HCT116 (cell line): ENCODE measurements around the gene PLD2. TPM values are rescaled to one million over a fixed set of nuclear protein-coding genes. Genes with fewer than 3 reads are reported as not detected.

Experiments used
- ATAC-seq: fragments of 200-7000 bp; cut with Tn5 transposase; 2 replicates; pipeline ENCODE4 v1.9.1; 2020; ENCODE audit warnings: mild to moderate bottlenecking, moderate library complexity
- BruUV-seq: library from RNA; stranded (reverse); fragments of 400-500 nt; replicated peaks from 2 replicates; lab custom pipeline; 2021; lab: Mats Ljungman, UMichigan
- CTCF ChIA-PET: fragments of 300-600 bp; sonication (Branson Sonifier 250); formaldehyde crosslinking; loops from one replicate; lab custom pipeline; 2021; ENCODE audit warnings: antibody characterized with exemption; lab: Charles Lee
- POLR2A ChIA-PET: fragments of 300-600, 350-600 bp; sonication (Branson Sonifier 250); formaldehyde crosslinking; loops from one replicate; lab custom pipeline; 2021; ENCODE audit warnings: antibody characterized with exemption; lab: Charles Lee
- RAD21 ChIA-PET, 2 experiments: fragments of 300-600 bp; sonication (Branson Sonifier 250); formaldehyde crosslinking; loops; one replicate each; lab custom pipeline; 2023; ENCODE audit warnings: low total read pairs in 2 of 2; ENCODE audit not compliant: uncharacterized antibody in 2 of 2, unreplicated experiment in 2 of 2, low non-redundant PET in 1 of 2; lab: Charles Lee
- DNase-seq: peaks from one replicate; pipeline ENCODE4 v3.0.0-alpha.2; 2010; ENCODE audit warnings: low read depth, low spot score
- H2AFZ ChIP-seq: fragments of 200-600 bp; shearing (Covaris generic), sonication (generic); 2 replicates; pipeline ENCODE4 v1.6.1; 2017; ENCODE audit warnings: low read depth, mixed run types, mixed read lengths, antibody characterized with exemption, low read length; ENCODE audit not compliant: poor library complexity, severe bottlenecking
- H3K27ac ChIP-seq: 2 replicates; pipeline ENCODE4 v1.5.1; 2012; ENCODE audit warnings: low read depth, low read length
- H3K27me3 ChIP-seq: fragments of 200-600 bp; sonication (generic); 2 replicates; pipeline ENCODE4 v1.6.1; 2016; ENCODE audit warnings: mixed run types, low read length, mixed read lengths; ENCODE audit not compliant: insufficient read depth
- H3K36me3 ChIP-seq, 2 experiments: fragments of 200-500 bp in 1 of 2; fragments of 200-600 bp in 1 of 2; sonication (Bioruptor generic) in 1 of 2; sonication (generic) in 1 of 2; 2 replicates each; pipeline versions ENCODE4 v1.5.1 to v1.6.1; 2014 to 2016; ENCODE audit warnings: low read length in 2 of 2, inconsistent platforms in 1 of 2, mixed read lengths in 1 of 2, mixed run types in 1 of 2; ENCODE audit not compliant: insufficient read depth in 2 of 2, control insufficient read depth in 1 of 2
- H3K4me1 ChIP-seq, 2 experiments: fragments of 200-600 bp in 1 of 2; sonication (generic) in 1 of 2; 2 replicates each; pipeline versions ENCODE4 v1.5.1 to v1.6.1; 2012 to 2017; ENCODE audit warnings: low read length in 2 of 2, inconsistent platforms in 1 of 2, mild to moderate bottlenecking in 1 of 2, mixed read lengths in 1 of 2, mixed run types in 1 of 2, moderate library complexity in 1 of 2; ENCODE audit not compliant: insufficient read depth in 2 of 2, control insufficient read depth in 1 of 2
- H3K4me2 ChIP-seq: fragments of 200-600 bp; sonication (generic); 2 replicates; pipeline ENCODE4 v1.6.1; 2017; ENCODE audit warnings: mixed run types, low read length, mixed read lengths
- H3K4me3 ChIP-seq, 2 experiments: fragments of 200-600 bp in 1 of 2; sonication (generic) in 1 of 2; replicated peaks in 1 of 2; 2 replicates each; pipeline ENCODE4 v1.5.1; 2011 to 2016; ENCODE audit warnings: low read length in 2 of 2, control low read depth in 1 of 2, low read depth in 1 of 2, mild to moderate bottlenecking in 1 of 2, mixed read lengths in 1 of 2, mixed run types in 1 of 2
- H3K79me2 ChIP-seq: fragments of 200-600 bp; sonication (generic); 2 replicates; pipeline ENCODE4 v1.6.1; 2017; ENCODE audit warnings: mild to moderate bottlenecking, mixed run types, low read length, moderate library complexity, mixed read lengths; ENCODE audit not compliant: insufficient read depth
- H3K9ac ChIP-seq: fragments of 200-600 bp; sonication (generic); 2 replicates; pipeline ENCODE4 v1.6.1; 2016; ENCODE audit warnings: low read length, mixed read lengths
- H3K9me2 ChIP-seq: fragments of 200-600 bp; sonication (generic), shearing (Covaris generic); 2 replicates; pipeline ENCODE4 v1.6.1; 2017; ENCODE audit warnings: mixed run types, mild to moderate bottlenecking, moderate library complexity; ENCODE audit not compliant: insufficient read depth
- H3K9me3 ChIP-seq, 2 experiments: fragments of 200-500 bp in 1 of 2; fragments of 200-600 bp in 1 of 2; sonication (Bioruptor generic) in 1 of 2; sonication (generic) in 1 of 2; 2 replicates each; pipeline ENCODE4 v1.6.1; 2014 to 2017; ENCODE audit warnings: low read length in 2 of 2, mixed read lengths in 2 of 2, inconsistent platforms in 1 of 2, low read depth in 1 of 2, mild to moderate bottlenecking in 1 of 2, mixed run types in 1 of 2, moderate library complexity in 1 of 2; ENCODE audit not compliant: control insufficient read depth in 1 of 2, insufficient read depth in 1 of 2
- H4K20me1 ChIP-seq: fragments of 200-600 bp; sonication (generic), shearing (Covaris generic); 2 replicates; pipeline ENCODE4 v1.6.1; 2017; ENCODE audit warnings: mixed run types, mild to moderate bottlenecking, moderate library complexity; ENCODE audit not compliant: insufficient read depth
- ATF3 ChIP-seq: IDR thresholded peaks from 2 replicates; pipeline ENCODE4 v1.6.1; 2012
- EZH2phosphoT487 ChIP-seq: fragments of 200-600 bp; IDR thresholded peaks from 2 replicates; pipeline ENCODE4 v1.6.1; 2018; ENCODE audit warnings: antibody characterized with exemption, borderline replicate concordance
- REST ChIP-seq: IDR thresholded peaks from 2 replicates; pipeline ENCODE4 v1.6.1; 2012; ENCODE audit warnings: low read depth
- intact Hi-C: fragments of 100-400 bp; cut with micrococcal nuclease; formaldehyde crosslinking; loops from 2 replicates; pipeline ENCODE4 v1.10.0; 2022
- total RNA-seq: library from RNA; stranded (reverse); gene quantifications from one replicate; pipeline ENCODE4 v1.2.1, GENCODE V29; 2021; ENCODE audit not compliant: unreplicated experiment

PLD2 gene
- total RNA-seq, 1 experiment from 2014 or later, result 47.7 TPM

DNA sequence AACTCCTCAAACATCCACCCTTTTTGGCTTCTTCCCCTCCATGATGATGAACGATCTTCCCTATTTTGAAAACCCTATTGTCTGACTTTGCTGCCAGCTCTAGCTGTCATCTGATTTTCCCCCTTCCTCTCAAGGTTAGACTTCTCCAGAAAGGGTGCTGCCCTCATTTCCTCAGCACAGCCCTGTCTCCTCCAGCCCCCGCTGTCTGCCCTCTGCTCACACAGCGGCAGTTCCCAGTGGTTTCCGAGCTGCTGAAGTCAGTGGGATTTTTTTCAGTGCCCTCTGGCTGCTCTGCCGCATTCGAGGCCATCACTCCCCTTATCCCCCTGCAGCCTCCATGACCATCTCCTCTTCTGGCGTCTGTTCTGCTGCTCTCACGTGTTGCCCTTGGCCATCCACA lies 65.8 kb downstream of the PLD2 start:
- TF ChIP-seq EZH2phosphoT487 (no peak), ATF3 (no peak), REST (no peak)
- H3K9ac ChIP-seq, result no peak overlapping the region
- no peaks in the 10 kb centered on the region for H3K9me3 ChIP-seq
- no peaks in the 10 kb centered on the region for H4K20me1 ChIP-seq
- POLR2A ChIA-PET, result no interaction called here
- H2AFZ ChIP-seq, result no peak overlapping the region
- RAD21 ChIA-PET, result no interaction called here
- no peak overlapping the region for H3K4me2 ChIP-seq
- CTCF ChIA-PET, result no interaction called here
- DNase-seq (no peak), ATAC-seq (no peak)
- H3K4me1 ChIP-seq, result no peaks in the 10 kb centered on the region
- intact Hi-C loops, result no loop called here
- peaks cover 14% of the 10 kb centered on the region for H3K79me2 ChIP-seq
- no TSS peak for BruUV-seq
- 0 out of 4 replicates have a peak, but pooled peaks cover 0 to 4% of the 10 kb centered on the region in 2 experiments for H3K36me3 ChIP-seq
- H3K4me3 ChIP-seq, result no peak overlapping the region
- no peak overlapping the region for H3K27ac ChIP-seq
- H3K9me2 ChIP-seq, result no peaks in the 10 kb centered on the region
- H3K27me3 ChIP-seq, result no peaks in the 10 kb centered on the region

Other genes with a start within 250 kb of the PLD2 start
- gene GGT6, start 246.6 kb upstream of the PLD2 start, total RNA-seq, result 0.10 TPM
- gene SMTNL2, start 222.6 kb upstream of the PLD2 start, total RNA-seq, result 2.3 TPM
- 0.57 TPM for gene ALOX15, start 165.5 kb upstream of the PLD2 start, total RNA-seq
- 93.4 TPM for gene PELP1, start 103.0 kb upstream of the PLD2 start, total RNA-seq
- gene ARRB2, start 96.5 kb upstream of the PLD2 start, total RNA-seq, result 70.8 TPM
- 13.7 TPM for gene MED11, start 75.7 kb upstream of the PLD2 start, total RNA-seq
- gene ZMYND15, start 67.3 kb upstream of the PLD2 start, total RNA-seq, result 2.8 TPM
- gene CXCL16, start 67.2 kb upstream of the PLD2 start, total RNA-seq, result 44.8 TPM
- not detected for gene TM4SF5, start 35.3 kb upstream of the PLD2 start, total RNA-seq
- gene VMO1, start 20.8 kb upstream of the PLD2 start, total RNA-seq, result 0.76 TPM
- gene GLTPD2, start 18.2 kb upstream of the PLD2 start, total RNA-seq, result not detected
- 221 TPM for gene PSMB6, start 11.0 kb upstream of the PLD2 start, total RNA-seq
- gene MINK1, start 26.2 kb downstream of the PLD2 start, total RNA-seq, result 85.2 TPM
- 1.7 TPM for gene C17orf107, start 92.4 kb downstream of the PLD2 start, total RNA-seq
- 0.30 TPM for gene CHRNE, start 95.9 kb downstream of the PLD2 start, total RNA-seq
- gene GP1BA, start 125.1 kb downstream of the PLD2 start, total RNA-seq, result not detected
- gene SLC25A11, start 132.9 kb downstream of the PLD2 start, total RNA-seq, result 75.1 TPM
- 105 TPM for gene RNF167, start 133.1 kb downstream of the PLD2 start, total RNA-seq
- gene PFN1, start 141.4 kb downstream of the PLD2 start, total RNA-seq, result 1,213 TPM
- gene ENO3, start 144.0 kb downstream of the PLD2 start, total RNA-seq, result 24.6 TPM
- gene SPAG7, start 160.7 kb downstream of the PLD2 start, total RNA-seq, result 49.9 TPM
- gene CAMTA2, start 180.5 kb downstream of the PLD2 start, total RNA-seq, result 37.8 TPM
- gene INCA1, start 190.4 kb downstream of the PLD2 start, total RNA-seq, result 0.74 TPM
- gene KIF1C, start 190.8 kb downstream of the PLD2 start, total RNA-seq, result 121 TPM
- not detected for gene SLC52A1, start 228.3 kb downstream of the PLD2 start, total RNA-seq